ENCODE measurements around the gene NRSN2. TPM values are rescaled to one million over a fixed set of nuclear protein-coding genes. Genes with fewer than 3 reads are reported as not detected.

The NRSN2 gene
- total and polyA plus RNA-seq, 2 of the 4 experiments (the other 2 are of a cell fraction): 9.9 to 101 TPM

DNA sequence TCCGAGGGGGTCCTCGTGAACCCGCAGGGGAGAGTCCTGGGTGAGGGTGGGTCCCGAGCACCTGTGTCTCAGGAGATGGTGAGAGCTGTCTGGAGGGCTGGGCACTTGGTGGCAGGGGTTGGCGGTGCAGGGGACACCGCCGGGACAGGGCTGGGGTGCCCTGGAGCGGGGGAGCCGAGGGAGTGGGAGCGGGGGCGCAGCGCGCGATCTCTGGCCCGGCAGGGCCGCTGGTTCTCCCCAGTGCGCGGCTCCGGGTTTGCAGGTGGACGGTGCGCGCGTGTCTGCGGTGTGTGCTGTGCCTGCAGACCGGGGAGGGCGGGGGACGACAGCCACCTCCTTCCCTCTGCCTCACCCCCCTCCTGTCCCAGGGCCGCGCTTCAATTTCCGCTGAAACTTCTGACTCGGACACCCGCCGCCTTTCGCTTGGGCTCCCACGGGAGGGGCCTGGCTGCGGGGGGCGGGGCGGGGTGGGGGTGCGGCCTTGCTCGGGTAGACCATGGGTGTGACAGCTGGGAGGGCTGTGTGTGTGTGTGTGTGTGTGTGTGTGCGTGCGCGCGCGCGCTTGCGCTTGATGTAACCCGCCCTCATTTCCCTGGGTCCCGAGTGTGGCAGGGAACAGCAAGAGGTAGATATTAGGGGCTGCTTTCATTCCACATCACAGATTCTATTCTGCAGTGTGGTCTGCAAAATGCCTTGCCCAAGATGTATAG lies 34.8 kb downstream of the NRSN2 start (continued):
- TF ChIP-seq USF2 (IDR thresholded peaks at IDR 0.05; ENCODE audit: low read depth, low read length): no peak
- TF ChIP-seq CHD1 (IDR thresholded peaks at IDR 0.05; ENCODE audit: low read depth, low read length): no peak

Data from IMR-90 (cell line).